Activated T-helper 1 cell treated with Interleukin-2 at 50 U/mL for 16 hours (primary cell): ENCODE measurements around the gene OVOL1.
"Not testable (repeated sequence)": the region's sequence is repeated elsewhere in the genome, so short reads cannot be mapped to it uniquely, and the experiment has no call there.

Experiments
- DNase-seq: peaks from one replicate; pipeline ENCODE4 v3.0.0-alpha.2; 2020; ENCODE audit warnings: low read depth

Gene OVOL1

GRCh38 chr11:65814986-65815565, 28.2 kb downstream of the OVOL1 start:
- no peak for DNase-seq

DNA sequence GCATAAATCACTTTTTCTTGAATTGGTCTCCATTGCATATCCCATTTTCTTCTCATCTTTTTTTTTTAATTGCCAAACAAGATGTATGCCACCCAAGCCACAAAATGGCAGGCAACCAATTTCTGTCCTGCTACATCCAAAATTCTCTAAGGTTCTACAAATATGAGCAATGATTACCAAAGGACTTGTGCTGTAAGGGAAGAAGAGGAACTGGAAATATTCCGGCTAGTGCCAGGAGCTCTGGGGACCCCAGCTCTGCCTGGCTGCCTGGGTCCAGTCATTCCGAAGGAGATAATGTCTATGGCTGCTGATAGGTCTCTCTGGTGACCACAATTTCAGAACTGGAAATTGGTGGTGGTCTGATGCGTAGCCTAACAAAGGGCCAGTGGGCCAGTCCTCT, 29.8 kb downstream of the OVOL1 start:
- DNase-seq: no peak

DNA sequence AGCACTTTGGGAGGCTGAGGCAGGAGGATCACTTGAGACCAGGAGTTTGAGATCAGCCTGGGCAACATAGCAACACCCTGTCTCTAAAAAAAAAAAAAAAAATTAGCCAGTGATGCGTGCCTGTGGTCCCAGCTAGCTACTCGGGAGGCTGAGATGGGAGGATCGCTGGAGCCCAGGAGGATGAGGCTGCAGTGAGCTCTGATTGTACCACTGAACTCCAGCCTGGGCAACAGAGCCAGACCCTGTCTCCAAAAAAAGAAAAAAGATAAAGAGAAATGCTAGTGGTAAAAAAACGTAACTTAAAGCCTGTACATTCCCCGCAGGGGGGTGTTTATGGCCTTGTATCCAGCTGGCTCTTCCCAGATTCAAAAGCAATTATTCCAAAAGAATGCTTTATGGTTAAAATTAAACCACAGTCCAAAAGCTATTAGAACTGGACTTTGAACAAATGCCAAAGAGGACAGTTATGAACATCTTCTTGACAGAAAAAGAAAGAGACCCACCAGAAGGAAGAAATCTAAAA, 30.5 kb downstream of the OVOL1 start:
- DNase-seq: no peak

DNA sequence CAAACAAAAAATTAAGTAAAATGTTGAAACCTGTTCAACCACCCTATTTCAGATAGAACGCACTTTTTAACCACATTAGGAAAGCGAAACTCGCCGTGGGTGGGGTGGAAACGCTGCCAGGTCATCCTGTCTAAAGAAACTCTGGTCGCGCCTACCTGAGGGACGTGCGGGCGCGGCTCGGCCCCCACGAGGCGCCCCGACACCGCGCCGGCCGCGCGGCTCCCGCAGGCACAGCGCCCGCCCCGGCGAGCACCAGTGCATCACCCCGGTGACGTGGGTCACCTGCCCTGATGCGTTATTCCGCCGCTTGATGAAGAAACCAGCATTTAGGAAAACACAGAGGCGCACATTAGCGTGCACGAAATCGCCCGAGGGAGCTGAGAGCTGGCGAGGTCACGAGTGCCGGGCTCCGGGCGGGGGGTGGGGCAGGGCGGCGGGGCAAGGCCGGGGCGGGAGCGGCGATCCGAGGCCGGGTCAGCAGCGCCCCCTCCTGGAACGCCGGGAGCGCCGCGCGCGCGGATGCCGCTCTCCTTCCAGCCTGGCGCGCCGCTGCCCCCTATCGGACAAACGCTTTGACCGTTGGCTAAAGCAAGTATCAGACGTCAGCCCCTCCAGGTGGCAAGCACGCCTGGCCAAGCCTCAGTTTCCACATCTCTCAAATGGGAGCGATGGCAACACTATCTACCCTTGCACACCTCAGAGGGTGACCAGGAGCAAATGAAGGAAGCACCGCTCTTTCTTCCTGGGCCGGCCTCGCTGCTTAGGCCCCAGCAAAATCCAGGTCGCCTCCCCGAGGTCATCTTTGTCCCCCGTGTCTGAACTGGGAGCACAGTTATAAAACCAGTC, 31.2 kb downstream of the OVOL1 start:
- DNase-seq: peak; percentile 91

- no peak for DNase-seq
Observed at GRCh38 chr11:65821107-65821506, 34.2 kb downstream of the OVOL1 start.

DNA sequence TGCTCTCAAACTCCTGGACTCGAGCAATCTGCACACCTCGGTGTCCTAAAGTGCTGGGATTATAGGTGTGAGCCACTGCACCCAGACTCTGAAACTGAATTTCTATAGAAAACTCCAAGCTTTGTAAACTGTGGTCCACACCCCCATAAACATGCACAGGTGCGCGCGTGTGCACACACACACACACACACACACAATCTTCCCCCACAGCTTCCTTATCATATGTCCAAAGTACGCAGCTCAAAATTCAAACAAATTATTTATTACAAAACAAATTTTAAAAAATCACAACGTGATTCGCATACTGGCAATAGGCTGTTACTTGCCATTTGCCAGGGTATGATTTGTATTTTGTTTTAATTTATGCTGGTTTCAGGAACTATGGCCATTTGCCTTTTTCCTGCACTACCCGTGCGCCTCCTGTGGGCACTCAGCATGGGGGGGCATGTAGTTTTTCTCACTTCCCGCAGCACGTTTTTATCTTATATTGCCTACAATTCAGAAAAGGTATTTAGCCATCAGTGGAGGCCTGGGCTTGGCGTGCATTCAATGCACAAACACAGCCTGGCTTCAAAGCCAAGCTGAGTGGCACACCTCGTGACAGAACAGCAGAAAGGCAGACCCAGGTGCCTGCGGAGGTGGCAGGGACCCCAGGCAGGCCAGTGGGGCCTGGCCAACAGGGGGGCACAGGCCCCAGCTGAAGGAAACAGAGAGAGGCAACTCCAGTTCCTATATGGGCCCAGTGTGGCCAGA, 36.1 kb downstream of the OVOL1 start:
- DNase-seq: no peak

DNA sequence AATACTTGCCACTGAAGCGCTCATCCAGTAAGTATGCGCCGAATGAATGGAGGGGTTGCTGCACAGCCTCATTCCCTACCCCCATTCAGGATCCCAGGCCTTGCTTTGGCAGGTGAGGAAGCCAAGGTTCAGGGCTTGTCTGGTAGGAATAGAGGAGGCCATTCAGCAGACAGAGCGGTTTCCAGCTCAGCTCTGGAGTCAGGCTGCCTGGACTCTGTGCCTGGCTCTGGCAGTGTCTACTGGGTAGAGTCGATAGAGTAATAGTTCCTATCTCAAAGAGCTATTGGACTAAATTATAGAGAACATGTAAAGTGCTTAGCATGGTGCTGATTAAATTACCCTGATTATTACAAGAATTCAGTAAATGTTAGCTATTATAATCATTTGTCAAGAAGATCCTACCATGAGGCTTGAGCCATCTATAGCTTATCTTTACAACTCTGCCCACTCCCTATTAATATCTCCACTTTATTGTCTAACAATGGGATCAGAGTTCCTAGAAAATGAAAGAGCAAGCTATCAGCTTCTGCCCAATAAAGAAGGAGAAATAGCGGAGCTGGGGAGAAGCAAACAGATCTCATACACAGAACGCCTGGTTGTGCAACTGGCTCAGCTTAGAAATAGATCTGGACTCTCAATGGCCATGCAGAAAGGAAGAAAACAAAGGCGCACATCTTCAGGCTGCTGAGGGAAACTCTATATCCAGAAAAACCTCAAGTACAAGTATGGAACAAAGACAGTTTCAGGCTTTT, 40.3 kb downstream of the OVOL1 start:
- no peak for DNase-seq

GRCh38 chr11:65829459-65829858, 42.6 kb downstream of the OVOL1 start:
- no peak for DNase-seq

GRCh38 chr11:65832231-65832630, 45.4 kb downstream of the OVOL1 start:
- not testable (repeated sequence) for DNase-seq

DNA sequence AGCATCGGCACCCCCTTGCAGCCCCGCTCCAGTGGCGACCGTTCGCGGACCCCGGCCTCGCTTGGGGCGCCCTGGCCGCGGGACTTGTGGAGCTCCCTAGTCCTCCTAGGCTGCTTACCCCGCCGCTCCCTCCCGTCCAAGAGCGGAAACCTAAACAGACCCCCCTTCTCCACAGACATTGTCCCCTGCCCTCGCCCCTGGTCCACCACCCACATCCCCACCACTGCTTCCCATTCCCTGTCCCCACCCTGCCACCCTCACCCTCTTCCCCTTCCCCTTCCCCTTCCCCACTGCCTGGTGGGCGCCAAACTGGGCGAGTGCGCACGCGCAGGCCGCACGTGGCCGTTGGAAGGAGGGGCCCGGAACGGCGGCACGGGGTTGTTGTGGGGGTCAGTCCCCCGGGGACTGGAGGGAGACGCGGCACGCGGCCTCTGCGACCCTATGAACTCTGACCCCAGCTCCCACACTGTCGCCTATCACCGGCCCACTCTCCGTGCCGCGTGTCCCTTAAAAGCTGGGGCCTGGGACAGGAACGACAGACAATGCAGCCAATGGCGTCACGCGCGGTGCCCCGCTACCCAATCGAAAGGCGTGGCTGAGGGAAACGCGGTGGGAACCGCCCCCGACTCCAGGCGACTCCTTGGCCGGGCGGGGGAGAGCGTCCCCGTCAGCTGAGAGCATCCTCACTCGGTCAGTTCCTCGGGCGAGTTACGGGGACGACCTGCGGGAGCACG, 46.6 kb downstream of the OVOL1 start, which contains the start of gene SNX32:
TSS of gene SNX32 (plus strand) at position 667 of the 734 bp plus-strand sequence. CDS start 103 bp downstream, outside the sequence.
- DNase-seq: peak; percentile 87

DNA sequence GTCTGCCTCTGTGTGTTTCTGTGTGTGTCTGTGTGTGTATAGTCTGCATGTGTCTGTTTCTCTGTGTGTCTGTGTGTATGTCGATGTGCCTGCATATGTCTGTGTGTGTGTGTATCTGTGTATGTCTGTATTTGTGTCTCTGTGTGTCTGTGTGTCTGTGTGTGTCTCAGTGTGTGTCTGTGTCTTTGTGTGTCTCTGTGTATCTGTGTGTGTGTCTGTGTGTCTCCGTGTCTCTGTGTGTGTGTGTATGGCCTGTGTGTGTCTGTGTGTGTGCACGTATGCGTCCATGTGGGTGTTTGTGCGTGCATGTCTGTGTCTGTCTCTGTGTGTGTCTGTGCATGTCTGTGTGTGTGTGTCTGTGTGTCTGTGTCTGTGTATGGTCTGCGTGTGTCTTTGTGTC, 47.3 kb downstream of the OVOL1 start:
- no peak for DNase-seq

GRCh38 chr11:65842144-65842543, 55.3 kb downstream of the OVOL1 start:
- no peak for DNase-seq

GRCh38 chr11:65843811-65844210, 56.9 kb downstream of the OVOL1 start:
- no peak for DNase-seq

DNA sequence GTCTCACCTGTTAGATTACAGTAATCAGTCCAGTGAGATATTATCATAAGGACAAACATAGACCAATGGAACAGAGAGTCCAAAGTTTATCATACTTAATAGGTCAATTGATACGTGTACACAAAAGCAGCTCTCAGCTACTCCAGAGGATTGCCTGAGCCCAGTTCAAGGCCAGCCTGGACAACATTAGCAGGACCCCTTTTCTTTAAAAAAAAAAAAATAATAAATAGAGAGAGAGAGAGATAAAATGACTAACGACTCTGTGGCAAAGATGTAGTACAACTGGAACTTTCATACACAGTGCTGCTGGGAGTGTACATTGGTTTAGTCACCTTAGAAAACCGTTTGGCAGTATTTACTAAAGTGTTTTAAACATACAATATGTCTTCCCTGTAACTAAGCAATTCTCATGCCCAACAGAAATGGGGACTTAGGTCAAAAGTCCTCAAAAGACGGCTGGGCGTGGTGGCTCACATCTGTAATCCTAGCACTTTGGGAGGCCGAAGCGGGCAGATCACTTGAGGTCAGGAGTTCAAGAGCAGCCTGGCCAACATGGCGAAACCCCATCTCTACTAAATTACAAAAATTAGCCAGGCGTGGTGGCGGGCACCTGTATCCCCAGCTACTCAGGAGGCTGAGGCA, 57.5 kb downstream of the OVOL1 start:
- DNase-seq: no peak
